Erythroblast (primary cell): ENCODE results near the gene ZNF682.
"Not testable (repeated sequence)": the region's sequence is repeated elsewhere in the genome, so short reads cannot be mapped to it uniquely, and the experiment has no call there.

Experiments used
- DNase-seq, 2 experiments: peaks; one replicate each; lab custom pipeline; 2025; lab: John Stamatoyannopoulos, UW
- GATA1 ChIP-seq: IDR thresholded peaks from 2 replicates; pipeline ENCODE4 v1.6.1; 2011; ENCODE audit warnings: low read depth, mild to moderate bottlenecking, control low read depth, low read length, moderate library complexity
- POLR2A ChIP-seq: IDR thresholded peaks from 2 replicates; pipeline ENCODE4 v1.6.1; 2011; ENCODE audit warnings: mild to moderate bottlenecking, low read length

The ZNF682 gene

GRCh38 chr19:20044663-20045062 lies 5.4 kb upstream of the ZNF682 start:
- TF ChIP-seq POLR2A (no peak), GATA1 (no peak)
- DNase-seq: no peak

GRCh38 chr19:20038358-20039202 lies 725 bp downstream of the ZNF682 start:
- DNase-seq: peak in 1 of 2 experiments; percentile 25

GRCh38 chr19:20035935-20036334 lies 3.4 kb downstream of the ZNF682 start:
- DNase-seq: no peak
- TF ChIP-seq POLR2A (no peak), GATA1 (no peak)

More at GRCh38 chr19:20038358-20039202, 725 bp downstream of the ZNF682 start:
- TF ChIP-seq POLR2A (no peak), GATA1 (no peak)

GRCh38 chr19:20028611-20029010 lies 10.7 kb downstream of the ZNF682 start:
- TF ChIP-seq GATA1: no peak
- TF ChIP-seq POLR2A: no peak

GRCh38 chr19:20005741-20006140 lies 33.6 kb downstream of the ZNF682 start:
- TF ChIP-seq GATA1 (no peak), POLR2A (no peak)
- DNase-seq: no peak

More at GRCh38 chr19:20028611-20029010, 10.7 kb downstream of the ZNF682 start:
- no peak for DNase-seq

GRCh38 chr19:19997656-19998268 lies 41.5 kb downstream of the ZNF682 start:
- peak; percentile 1 to 21 for DNase-seq

GRCh38 chr19:19966862-19967261 lies 72.4 kb downstream of the ZNF682 start:
- no peak for DNase-seq
- TF ChIP-seq GATA1 (no peak), POLR2A (no peak)

More at GRCh38 chr19:19997656-19998268, 41.5 kb downstream of the ZNF682 start:
- no peak for TF ChIP-seq GATA1

- DNase-seq: not testable (repeated sequence)
These were observed 73.2 kb downstream of the ZNF682 start for GRCh38 chr19:19966126-19966525.

GRCh38 chr19:19964416-19964815 lies 74.9 kb downstream of the ZNF682 start:
- DNase-seq: no peak
- TF ChIP-seq POLR2A (no peak), GATA1 (no peak)

GRCh38 chr19:19959151-19959799 lies 80.0 kb downstream of the ZNF682 start:
- peak; percentile 21 to 43 for DNase-seq

GRCh38 chr19:19957766-19958165 lies 81.5 kb downstream of the ZNF682 start:
- DNase-seq: not testable (repeated sequence)

GRCh38 chr19:19956434-19957075 lies 82.8 kb downstream of the ZNF682 start:
- TF ChIP-seq POLR2A (no peak), GATA1 (no peak)
- DNase-seq: no peak

GRCh38 chr19:19955208-19955607 lies 84.1 kb downstream of the ZNF682 start:
- DNase-seq: no peak
- TF ChIP-seq POLR2A (no peak), GATA1 (no peak)
